NK-92 (cell line): Measurements from ENCODE around the gene MAU2.

ENCODE experiments used
- DNase-seq: peaks from one replicate; lab custom pipeline; 2025; ENCODE audit not compliant: unreplicated experiment; lab: John Stamatoyannopoulos, UW

The MAU2 gene, protein sequence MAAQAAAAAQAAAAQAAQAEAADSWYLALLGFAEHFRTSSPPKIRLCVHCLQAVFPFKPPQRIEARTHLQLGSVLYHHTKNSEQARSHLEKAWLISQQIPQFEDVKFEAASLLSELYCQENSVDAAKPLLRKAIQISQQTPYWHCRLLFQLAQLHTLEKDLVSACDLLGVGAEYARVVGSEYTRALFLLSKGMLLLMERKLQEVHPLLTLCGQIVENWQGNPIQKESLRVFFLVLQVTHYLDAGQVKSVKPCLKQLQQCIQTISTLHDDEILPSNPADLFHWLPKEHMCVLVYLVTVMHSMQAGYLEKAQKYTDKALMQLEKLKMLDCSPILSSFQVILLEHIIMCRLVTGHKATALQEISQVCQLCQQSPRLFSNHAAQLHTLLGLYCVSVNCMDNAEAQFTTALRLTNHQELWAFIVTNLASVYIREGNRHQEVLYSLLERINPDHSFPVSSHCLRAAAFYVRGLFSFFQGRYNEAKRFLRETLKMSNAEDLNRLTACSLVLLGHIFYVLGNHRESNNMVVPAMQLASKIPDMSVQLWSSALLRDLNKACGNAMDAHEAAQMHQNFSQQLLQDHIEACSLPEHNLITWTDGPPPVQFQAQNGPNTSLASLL

DNA sequence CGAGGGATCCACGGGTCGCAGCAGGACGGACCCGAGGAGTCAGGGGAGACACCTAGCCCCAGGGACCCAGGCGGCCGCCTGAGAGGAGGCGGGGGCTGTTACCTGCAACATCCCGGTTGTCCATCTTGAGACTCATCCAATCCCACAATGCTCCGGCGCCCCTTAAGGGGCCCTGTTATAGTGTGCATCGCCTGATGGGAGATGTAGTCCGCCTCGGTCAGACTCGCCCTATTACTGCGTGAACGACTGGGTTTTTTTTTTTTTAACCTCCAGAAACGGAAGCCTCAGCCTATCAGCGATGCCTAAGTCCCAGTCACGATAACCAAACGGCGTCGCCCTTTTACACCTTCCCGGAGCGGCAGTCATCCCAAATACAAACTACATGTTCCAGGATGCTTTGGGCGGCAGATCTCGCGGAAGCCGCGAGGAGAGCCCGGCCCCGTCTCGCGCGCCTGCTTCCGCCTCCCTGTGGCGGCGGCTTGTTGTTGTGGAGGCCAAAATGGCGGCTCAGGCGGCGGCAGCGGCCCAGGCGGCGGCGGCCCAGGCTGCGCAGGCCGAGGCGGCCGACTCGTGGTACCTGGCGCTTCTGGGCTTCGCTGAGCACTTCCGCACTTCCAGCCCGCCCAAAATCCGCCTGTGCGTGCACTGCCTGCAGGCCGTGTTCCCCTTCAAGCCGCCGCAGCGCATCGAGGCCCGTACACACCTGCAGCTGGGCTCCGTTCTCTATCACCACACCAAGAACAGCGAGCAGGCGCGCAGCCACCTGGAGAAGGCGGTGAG is at the start of gene MAU2, which contains the start of gene SUGP1:
TSS of gene MAU2 (plus strand) at position 469 of the 780 bp plus-strand sequence. CDS start at position 500, 31 bp downstream.
TSS of gene SUGP1 (minus strand) at position 149 of the 780 bp plus-strand sequence. CDS start at position 136, 13 bp downstream.
- DNase-seq: no peak

DNA sequence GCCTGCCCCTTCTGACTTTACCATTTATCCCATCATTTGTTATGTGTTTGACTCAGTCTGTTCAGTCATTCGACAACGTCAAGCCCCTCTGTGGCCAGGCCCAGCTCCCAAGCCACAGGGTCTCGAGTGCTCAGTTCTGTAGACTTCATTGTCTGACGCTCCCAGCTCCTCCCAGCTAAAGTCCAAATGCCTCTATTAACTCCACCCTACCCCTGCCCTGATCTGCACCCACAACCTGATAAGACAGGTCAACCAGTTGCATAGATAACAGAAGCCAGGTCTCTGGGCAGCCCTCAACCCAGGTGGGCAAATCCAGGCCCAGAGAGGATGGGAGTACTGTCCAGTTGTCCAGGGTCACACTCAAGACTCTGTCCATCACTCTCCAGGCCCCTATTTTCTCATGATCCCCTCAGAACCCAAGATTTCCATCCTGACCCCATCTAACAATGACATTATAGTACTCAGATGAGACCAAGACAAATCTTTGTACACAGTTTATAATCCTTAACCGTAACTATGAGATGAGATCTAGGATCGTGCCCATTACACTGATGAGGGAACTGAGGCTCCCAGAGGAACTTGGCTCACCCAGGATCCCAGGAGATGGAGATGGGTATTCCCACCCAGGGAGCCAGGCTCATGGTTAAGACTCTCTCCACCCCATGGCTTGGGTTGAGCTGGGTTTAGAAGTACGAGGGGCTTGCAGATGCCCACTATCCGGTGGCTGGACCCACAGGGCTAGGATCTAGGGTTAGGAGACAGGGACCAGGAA is 48.6 kb upstream of the MAU2 start:
- DNase-seq: no peak

DNA sequence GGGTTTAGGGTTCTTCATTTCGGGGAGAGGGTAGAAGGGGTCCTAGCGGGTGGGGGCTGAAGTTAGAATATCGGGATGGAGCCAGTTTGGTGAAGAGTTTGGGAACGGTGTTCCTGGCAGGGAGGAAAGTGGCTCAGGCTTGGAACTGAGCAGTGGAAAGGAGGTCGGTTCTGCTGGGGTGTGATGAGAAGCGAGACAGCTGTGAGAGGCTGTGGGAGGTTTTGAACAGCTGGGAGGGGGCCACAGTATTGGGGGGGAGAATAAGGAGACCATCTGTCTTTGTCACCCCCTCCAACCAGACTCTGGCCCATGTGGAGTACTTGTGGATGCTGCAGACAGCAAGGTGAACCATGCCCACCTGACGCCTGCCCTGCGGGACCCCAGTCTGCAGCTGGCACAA is 46.5 kb upstream of the MAU2 start:
- DNase-seq: no peak

DNA sequence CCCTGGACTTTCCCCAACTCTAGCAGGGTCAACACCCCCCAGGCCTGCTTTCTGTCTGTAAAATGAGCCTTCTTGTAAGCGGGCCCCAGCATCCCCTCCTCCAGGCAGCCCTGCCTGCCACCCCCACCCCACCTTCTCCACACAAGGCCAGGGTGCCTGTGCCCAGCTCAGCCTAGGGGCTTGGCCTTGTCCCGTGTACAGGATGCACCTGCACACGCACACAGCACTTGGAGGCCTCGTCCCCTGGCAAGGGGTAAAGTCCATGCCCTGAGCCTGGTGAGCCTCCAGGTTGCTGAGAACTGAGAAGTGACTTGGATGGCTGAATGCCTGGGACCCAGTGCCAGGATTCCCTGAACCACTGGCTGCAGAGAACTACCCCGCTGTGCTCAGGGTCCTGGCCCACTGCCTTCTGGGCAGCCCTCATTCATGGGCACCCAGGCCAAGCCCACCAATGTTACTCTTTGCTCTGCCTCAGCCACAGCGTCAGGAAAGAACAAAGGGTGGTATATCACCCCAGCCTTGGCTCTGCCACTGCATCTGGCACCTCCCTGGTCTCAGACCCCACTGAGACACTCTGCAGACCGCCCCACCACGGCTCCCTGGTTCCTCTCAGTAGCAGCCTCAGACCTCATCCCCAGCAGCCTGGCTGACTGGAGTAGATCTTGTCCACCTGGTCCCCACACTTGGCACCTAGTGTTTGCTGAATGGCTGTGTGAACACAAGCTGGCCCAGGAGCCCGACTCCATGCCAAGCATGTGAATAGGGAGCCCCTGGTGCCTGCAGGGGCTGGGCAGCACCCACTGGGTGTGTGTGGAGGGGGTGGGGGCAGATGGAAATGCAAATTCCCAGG is 45.7 kb upstream of the MAU2 start:
- DNase-seq: no peak

DNA sequence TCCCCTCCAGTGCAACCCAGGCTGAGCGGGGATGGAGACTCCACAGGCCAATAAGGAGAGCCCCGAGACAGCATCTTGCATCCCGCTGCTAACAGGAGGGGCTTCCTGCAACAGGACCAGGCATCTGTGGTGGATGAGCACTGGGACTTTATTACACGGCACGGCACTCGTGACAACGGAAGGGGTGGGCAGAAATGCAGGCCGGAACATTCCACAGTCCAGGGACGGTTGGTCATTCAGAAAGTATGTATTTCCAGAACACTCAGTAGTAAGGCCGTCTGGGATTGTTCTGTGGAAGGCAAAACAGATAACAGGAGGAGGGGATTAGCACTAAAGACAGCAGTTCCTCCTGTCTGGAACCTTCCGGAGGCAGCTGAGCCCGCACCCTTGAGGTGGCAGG is 44.2 kb upstream of the MAU2 start:
- DNase-seq: no peak

DNA sequence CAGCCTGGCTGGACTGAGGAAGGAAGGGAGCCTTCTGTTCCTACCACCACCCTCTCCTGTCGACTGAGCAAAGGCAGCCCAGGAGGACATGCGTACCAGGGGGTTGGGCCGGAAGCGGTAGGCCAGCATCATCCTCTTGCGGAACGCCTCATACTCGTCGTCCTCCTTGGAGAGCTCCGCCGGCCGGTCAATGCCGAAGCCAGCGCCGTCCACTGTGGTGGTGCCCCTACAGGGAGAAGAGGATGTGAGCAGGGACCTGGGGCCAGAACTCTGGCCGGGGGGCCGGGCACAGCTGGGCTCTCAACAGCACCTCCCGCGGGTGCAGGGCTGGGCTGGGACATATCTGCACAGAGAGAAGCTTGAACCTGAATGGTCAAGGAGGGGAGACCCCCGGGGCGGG is 43.8 kb upstream of the MAU2 start:
- no peak for DNase-seq

DNA sequence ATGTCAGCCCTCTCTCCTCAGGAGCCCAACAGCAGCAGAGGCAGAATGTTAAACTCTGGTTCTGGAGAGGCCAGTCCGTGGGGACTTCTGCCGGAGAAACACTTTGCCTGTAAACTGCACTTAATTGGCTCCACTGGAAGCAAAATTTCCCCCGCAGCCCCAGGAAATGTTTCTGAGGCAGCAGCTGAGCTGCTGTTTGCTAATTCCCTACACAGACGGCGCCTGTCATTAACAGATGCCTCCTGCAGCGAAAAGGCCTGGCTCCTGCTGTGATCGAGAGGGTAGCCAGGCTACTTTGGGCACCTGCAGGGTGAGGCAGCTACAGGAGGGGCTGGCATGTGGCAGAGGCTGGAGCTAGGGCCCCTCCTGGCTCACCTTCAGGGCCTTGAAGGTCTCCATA is 42.3 kb upstream of the MAU2 start:
- no peak for DNase-seq

DNA sequence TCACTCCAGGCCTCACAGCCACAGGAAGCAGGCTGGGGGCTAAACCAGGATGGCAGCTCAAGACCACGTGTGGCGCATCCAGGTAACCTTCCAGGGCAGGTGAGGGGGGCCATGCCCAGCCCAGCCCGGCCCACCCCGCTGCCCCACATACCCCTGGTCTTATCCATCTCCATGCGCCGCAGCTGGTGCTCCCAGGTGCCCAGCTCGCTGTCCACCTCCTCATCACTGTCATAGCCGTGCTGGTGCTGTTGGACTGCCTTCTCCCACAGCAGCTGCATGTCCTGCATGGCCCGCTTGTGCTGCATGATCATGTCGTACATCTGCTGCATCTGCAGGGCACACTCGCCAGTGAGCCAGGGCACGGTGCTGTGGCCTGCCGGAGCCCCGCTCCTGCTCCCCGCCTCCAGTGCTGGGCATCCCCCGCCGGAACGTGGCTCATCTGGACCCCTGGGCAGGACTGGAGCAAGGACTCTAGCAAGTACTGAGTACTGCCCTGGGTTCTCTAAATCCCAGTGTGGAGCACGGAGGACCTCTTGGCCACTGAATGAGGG is 41.5 kb upstream of the MAU2 start:
- DNase-seq: no peak

DNA sequence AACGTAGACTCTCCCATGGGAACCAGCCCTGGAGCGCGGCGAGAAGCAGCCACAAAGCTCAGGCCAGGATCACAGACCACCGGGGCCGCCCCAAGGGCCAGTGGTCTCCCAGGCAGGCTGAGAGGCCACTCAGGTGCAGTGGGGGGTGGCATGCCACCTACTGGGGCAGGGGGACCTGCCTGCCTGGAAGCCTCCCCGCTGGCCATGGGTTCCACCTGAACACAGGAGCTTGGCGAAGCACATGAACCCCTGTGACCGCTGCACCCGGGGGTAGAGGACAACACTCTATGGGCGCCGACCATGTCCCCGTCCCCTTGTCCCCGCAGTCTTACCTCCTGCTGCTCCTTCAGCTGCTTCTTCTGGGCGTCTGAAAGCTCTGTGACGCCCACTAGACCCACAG is 40.8 kb upstream of the MAU2 start:
- DNase-seq: no peak

DNA sequence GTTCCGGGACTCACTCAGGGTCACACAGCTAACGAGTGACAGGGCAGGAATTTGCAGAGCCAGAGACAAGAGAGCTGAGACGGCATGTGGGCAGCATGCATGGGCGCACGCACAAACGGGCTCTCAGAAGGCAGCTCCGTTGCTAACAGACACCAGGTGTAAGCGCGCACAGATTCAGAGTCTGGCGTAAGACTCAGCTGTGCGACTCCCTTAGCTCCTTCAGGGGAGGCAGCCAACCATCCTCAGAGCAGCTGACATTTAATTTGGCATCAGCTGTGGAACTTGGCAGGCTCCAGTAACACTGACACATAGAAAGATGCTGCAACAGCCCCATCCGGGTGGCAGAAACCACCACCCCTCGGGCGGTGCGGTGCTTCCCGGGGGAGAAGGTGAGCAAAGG is 40.1 kb upstream of the MAU2 start:
- DNase-seq: no peak

DNA sequence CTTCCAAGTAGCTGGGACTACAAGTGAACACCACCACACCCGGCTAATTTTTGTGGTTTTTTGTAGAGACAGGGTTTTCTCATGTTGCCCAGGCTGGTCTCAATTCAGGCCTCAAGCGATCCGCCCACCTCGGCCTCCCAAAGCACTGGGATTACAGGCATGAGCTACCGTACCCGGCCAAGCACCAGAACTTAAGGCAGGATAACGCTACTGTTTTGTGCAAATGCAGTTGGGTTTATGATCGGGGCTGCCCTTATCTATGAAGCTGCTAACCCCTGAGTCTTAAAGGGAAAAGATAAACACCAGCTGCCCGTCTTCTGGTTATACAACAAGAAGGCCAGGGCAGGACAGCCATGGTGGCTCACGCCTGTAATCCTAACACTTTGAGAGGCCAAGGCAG is 34.9 kb upstream of the MAU2 start:
- DNase-seq: no peak

DNA sequence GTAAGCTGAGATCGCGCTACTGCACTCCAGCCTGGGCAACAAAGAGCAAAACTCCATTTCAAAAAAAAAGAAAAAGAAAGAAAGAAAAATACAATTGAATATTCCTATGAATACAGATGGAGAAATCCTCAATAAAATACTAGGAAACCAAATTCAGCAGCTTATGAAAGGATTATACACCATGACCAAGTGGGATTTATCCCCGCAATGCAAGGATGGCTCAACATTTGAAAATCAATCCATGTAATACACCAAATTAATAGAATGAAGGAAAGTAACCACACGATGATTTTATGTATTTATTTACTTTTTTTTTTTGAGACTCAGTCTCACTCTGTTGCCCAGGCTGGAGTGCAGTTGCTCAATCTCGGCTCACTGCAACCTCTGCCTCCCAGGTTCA is 28.0 kb upstream of the MAU2 start:
- no peak for DNase-seq

DNA sequence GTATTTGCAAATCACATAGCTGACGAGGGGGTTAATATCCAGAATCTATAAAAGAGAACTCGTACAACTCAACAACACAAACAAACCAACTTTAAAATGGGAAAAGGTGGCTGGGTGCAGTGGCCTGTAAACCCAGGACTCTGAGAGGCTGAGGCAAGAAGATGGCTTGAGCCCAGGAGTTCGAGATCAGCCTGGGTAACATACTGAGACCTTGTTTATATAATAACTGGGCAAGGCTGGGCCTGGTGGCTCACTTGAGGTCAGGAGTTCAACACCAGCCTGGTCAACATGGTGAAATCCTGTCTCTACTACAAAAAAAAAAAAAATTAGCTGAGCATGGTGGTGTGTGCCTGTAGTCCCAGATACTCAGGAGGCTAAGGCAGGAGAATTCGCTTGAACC is 25.7 kb upstream of the MAU2 start:
- DNase-seq: no peak

DNA sequence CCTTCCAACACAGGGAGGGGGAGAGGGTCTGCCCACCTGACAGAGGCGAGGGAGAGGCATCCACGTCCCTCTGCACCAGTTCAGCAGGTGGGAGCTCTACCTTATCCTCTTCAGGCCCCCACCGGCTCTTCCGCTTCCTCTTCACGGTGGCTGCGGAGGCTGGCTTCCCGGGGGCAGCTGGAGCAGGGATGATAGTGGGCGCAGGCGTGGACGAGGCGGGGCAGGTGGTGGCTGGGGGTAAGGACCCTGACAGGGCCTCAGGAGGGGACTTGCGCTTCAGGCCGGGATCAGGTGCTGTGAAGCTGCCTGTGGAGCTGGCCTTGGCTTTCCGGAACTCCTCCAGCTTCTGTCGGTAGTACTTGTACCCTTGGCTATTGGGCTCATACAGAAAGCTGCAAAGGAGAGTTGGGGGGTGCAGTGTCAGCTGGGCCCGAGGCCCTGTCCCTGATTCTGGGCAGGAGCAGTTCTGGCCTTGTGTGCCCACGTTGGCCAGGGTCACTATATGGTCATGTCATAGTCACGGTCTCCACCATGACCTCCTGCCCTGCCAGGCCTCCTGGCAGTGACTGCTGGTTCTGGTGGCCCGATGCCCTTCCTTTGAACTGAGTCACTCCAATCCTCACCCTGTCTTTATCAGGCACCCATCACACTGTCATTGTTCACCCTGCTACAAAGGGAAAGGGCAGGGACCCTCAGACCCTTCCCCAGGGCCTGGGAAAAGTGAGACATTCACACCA is 23.5 kb upstream of the MAU2 start:
- no peak for DNase-seq

DNA sequence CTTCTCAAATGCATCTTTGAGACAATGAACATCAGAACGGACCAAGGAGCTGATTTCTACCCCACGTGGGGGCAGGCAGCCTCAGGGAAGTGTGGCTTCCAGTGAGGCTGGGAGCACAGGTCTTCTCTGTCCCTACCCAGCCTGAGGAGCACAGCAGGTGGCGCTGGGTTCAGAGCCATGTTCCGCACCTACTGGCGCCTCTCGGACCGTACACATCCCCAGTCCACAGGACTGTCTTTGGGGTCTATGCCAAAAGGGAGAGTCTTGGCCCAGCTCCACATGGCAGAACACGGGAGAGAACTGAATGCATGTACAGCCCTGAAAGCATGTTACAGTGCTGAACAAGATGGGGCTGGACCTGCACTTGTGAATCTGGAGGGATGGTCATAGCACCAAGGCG is 22.9 kb upstream of the MAU2 start:
- DNase-seq: no peak

DNA sequence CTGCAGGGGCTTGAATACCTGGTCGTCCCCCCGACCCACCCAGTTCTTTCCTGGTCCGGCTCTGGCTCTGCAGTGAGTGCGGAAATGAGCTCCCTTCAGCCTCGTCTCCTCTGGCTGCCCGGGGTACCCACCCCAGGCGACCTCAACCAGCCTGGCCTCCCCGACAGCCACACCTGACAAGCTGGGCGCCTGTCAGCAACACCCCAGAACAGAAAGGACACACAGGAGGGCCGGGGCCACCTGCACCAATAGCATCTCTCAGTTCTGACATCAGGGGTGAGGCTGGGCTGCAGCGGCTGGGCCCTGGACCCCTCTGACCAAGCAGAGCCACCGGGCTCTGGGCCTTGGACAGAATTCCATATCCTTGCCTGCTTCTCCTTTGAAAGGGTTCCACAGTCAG is 20.0 kb upstream of the MAU2 start:
- no peak for DNase-seq

DNA sequence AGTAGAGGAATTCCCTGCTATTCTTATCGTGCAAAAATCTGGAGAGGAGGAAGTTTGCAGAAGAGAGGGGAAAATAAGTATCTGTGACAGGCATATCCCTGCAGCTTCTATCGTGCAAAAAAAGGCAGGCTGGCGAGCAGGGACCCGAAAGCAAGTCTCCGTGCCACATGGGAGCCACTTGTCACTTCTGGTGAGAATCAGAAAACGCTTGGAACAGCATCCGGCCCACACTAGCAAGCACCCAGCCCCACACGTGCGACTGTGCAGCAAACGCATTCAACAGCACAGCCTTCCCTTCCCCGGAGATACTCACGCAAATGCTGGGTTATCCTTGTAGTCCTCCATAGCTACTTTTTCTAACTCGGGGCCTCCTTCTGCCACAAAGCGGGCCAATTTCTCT is 17.2 kb upstream of the MAU2 start:
- no peak for DNase-seq

DNA sequence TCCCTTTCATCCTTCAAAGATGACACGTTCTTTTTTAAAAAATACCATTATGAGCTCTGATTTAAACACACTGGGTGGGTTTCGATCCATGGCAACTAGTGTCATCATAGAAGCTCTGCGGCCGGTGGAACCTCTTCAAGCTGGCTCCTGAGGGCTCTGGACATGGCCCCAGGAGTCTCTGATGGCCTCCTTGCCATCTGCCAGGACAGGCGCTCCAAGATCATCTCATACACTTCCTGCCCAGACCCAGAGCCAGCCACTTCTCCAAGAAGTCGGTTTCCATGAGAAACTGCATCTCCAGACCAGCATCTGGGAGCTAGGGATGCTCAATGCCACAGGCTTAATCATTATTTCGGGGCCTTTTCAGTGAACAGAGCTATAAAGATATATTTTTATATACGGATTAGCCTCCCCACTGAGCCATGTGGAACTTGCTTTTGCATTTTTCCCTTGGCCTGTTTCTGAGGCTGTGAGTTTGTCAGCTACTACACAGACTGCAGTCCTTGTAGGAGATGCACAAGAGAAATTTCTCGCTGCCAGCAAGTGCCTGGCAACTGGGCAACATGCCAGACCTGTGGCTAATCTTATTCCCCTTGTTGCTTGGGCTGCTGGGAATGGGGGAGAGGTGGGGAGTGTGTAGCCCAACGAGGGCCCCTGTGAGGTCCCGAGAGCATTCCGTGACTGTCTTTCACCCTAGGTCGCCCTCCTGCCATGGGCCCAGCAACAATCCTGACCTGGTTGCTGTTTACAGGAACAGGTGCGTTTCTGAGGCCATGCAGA is 16.3 kb upstream of the MAU2 start:
- DNase-seq: no peak

DNA sequence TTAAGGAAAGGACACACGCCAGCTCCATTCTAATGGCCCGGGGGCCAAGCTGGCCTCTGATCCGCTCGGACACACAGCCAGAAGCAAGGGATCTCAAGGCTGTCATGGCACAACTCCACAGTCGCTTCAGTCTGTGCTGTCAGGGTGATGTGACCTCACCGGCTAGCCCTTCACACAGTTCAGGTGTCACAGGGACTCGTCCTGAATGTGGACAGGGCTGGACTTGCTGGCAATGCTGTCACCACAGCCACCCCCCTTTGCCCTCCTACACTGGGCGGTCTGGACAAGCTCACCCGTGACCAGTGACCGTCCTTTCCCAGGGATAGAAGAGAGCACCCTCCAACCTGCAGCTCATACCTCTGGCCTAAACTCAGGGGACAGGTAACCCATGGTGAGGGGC is 15.6 kb upstream of the MAU2 start:
- DNase-seq: no peak
